CD4-positive, alpha-beta memory T cell (primary cell): ENCODE measurements around the gene DUSP8. TPM values are rescaled to one million over a fixed set of nuclear protein-coding genes. Genes with fewer than 3 reads are reported as not detected.
"Not testable (repeated sequence)": the region's sequence is repeated elsewhere in the genome, so short reads cannot be mapped to it uniquely, and the experiment has no call there.

Source experiments
- CTCF ChIA-PET: fragments of 350-600 bp; sonication (Branson Sonifier 250); formaldehyde crosslinking; loops from one replicate; lab custom pipeline; 2021; ENCODE audit warnings: inconsistent platforms; ENCODE audit not compliant: partially characterized antibody; lab: Charles Lee
- POLR2A ChIA-PET: fragments of 350-600 bp; sonication (Branson Sonifier 250); formaldehyde crosslinking; loops from one replicate; lab custom pipeline; 2021; ENCODE audit not compliant: partially characterized antibody; lab: Charles Lee
- DNase-seq, 5 donors: peaks; one replicate each; pipeline versions ENCODE4 v3.0.0 to v3.0.0-alpha.2; 2020 to 2022; ENCODE audit warnings: mixed read lengths in 1 of 5
- H3K27ac ChIP-seq: one replicate; pipeline ENCODE4 v1.7.0; 2013; ENCODE audit warnings: low read depth, low read length
- H3K27me3 ChIP-seq: 2 replicates; pipeline ENCODE4 v1.7.0; 2013; ENCODE audit warnings: mild to moderate bottlenecking, low read length, moderate library complexity; ENCODE audit not compliant: insufficient read depth
- H3K36me3 ChIP-seq: 2 replicates; pipeline ENCODE4 v1.7.0; 2013; ENCODE audit warnings: mild to moderate bottlenecking, low read length, moderate library complexity; ENCODE audit not compliant: insufficient read depth
- H3K4me1 ChIP-seq: 2 replicates; pipeline ENCODE4 v1.7.0; 2013; ENCODE audit warnings: mild to moderate bottlenecking, low read length, moderate library complexity; ENCODE audit not compliant: insufficient read depth
- H3K4me3 ChIP-seq, 2 donors: one replicate each; pipeline ENCODE4 v1.7.0; 2013; ENCODE audit warnings: low read length in 2 of 2, mild to moderate bottlenecking in 1 of 2
- H3K9me3 ChIP-seq, 2 donors: one replicate each; pipeline ENCODE4 v1.7.0; 2013; ENCODE audit warnings: low read length in 2 of 2, control low read depth in 1 of 2; ENCODE audit not compliant: control insufficient read depth in 1 of 2
- H3K27ac Mint-ChIP-seq, 7 donors: one replicate each; pipeline ENCODE4 v1.8.0; 2020 to 2021; ENCODE audit warnings: mixed read lengths in 7 of 7, mild to moderate bottlenecking in 6 of 7, inconsistent platforms in 3 of 7, moderate library complexity in 3 of 7
- H3K27me3 Mint-ChIP-seq, 2 donors: one replicate each; pipeline ENCODE4 v1.8.0; 2020 to 2021; ENCODE audit warnings: mixed read lengths in 2 of 2
- H3K36me3 Mint-ChIP-seq, 2 donors: one replicate each; pipeline ENCODE4 v1.8.0; 2020 to 2021; ENCODE audit warnings: mixed read lengths in 2 of 2, inconsistent platforms in 1 of 2, mild to moderate bottlenecking in 1 of 2
- H3K4me1 Mint-ChIP-seq, 4 donors: one replicate each; pipeline ENCODE4 v1.8.0; 2020 to 2021; ENCODE audit warnings: mixed read lengths in 4 of 4, mild to moderate bottlenecking in 1 of 4
- H3K4me3 Mint-ChIP-seq, 8 donors: one replicate each; pipeline ENCODE4 v1.8.0; 2020 to 2021; ENCODE audit warnings: mixed read lengths in 8 of 8, mild to moderate bottlenecking in 7 of 8, moderate library complexity in 6 of 8, inconsistent platforms in 3 of 8
- H3K9me3 Mint-ChIP-seq, 8 donors: one replicate each; pipeline ENCODE4 v1.8.0; 2020 to 2021; ENCODE audit warnings: mixed read lengths in 8 of 8, mild to moderate bottlenecking in 5 of 8, inconsistent platforms in 3 of 8, moderate library complexity in 1 of 8
- intact Hi-C: fragments of 100-400 bp; cut with micrococcal nuclease; formaldehyde crosslinking; loops from one replicate; pipeline ENCODE4 v1.15.1; 2023
- polyA plus RNA-seq, 2 donors: library from polyadenylated mRNA; unstranded; fragments of 300-500 nt; fragmentation: Illumina TruSeq; gene quantifications; one replicate each; pipeline ENCODE4 v1.2.3, GENCODE V29; 2021
- total RNA-seq, 2 experiments: library from RNA; stranded (reverse); gene quantifications; one replicate each; pipeline ENCODE4 v1.2.3, GENCODE V29; 2021

The DUSP8 gene
- total and polyA plus RNA-seq, 4 experiments from 2014 or later, result 1.5 to 5.8 (median 5.8) TPM; not detected in 1

DNA sequence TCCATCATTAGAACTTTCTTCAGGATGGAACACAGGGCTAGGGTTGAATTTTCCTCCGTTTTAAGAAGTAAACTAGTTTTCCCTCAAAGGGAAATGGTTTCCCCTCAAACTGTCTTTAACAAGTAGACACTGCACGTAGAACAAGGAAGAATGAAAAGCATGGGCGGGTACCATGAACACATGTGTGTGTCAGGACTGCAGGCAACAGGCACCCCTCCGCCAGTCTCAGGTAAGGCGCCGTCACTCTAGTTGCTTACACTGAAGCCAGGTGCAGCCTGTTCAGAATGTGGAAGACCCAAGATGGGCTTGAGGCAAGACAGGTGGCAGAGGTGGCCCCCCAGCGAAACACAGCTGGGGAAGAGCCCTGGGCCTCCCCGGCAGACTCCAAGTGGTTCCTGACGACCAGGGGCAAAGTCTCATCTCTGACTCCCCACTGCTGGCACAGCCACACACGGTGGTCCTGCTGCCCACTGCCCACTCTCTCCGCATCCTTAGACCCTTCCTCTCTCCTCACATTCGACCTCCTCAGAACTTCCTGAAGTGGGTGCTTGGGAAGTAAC lies 60.1 kb downstream of the DUSP8 start:
- Histone ChIP-seq H3K36me3 (no peaks in the 10 kb centered on the region), H3K27me3 (no peaks in the 10 kb centered on the region), H3K4me3 (no peak overlapping the region), H3K4me1 (peaks cover 40% of the 10 kb centered on the region), H3K9me3 (no peaks in the 10 kb centered on the region), H3K27ac (no peak overlapping the region)
- H3K4me1 Mint-ChIP-seq, result peaks cover 34 to 79% (median 57%) of the 10 kb centered on the region in 4 donors
- ChIA-PET POLR2A (no interaction called here), CTCF (no interaction called here)
- H3K36me3 Mint-ChIP-seq, result peaks cover 5 to 20% of the 10 kb centered on the region in 2 donors
- H3K9me3 Mint-ChIP-seq, result peaks cover 0 to 1% (median 0%) of the 10 kb centered on the region in 8 donors
- H3K27me3 Mint-ChIP-seq, result no peaks in the 10 kb centered on the region
- no peak overlapping the region for H3K4me3 Mint-ChIP-seq
- intact Hi-C loops, result no loop called here
- peak overlapping the region in 4 of 7 donors; percentile 11 to 72 (median 46) for H3K27ac Mint-ChIP-seq
- DNase-seq, result no peak

DNA sequence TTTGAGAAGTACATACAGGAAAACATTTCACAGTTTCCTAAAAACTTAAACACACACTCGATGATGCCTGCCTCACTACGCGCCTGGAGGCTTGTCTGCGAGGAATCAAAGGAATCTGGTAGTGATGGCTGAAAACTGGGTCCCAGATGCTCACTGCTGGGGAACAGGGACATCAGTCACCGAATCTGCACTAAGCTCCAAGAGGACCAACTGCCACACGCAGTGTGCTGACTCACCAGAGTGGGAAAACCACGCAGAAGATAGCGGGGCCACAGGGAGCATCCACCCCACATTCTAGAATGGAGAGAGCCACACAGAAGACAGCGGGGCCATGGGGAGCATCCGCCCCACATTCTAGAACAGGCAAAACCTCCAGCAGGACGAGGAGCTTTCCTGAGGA lies 61.1 kb downstream of the DUSP8 start:
- peak overlapping the region in 2 of 7 donors; percentile 3 to 35 for H3K27ac Mint-ChIP-seq
- Histone ChIP-seq H3K4me1 (peaks cover 30% of the 10 kb centered on the region), H3K36me3 (no peaks in the 10 kb centered on the region), H3K27ac (no peak overlapping the region), H3K27me3 (no peaks in the 10 kb centered on the region), H3K9me3 (no peaks in the 10 kb centered on the region), H3K4me3 (no peak overlapping the region)
- H3K27me3 Mint-ChIP-seq, result no peaks in the 10 kb centered on the region
- peaks cover 0 to 1% (median 0%) of the 10 kb centered on the region in 8 donors for H3K9me3 Mint-ChIP-seq
- ChIA-PET POLR2A (no interaction called here), CTCF (interaction anchor here (0.9 kb wide), 1 partner anchor 308 kb away, joined by 4 read pairs; no protein-coding TSS in a partner anchor)
- intact Hi-C loops, result no loop called here
- peaks cover 5 to 15% of the 10 kb centered on the region in 2 donors for H3K36me3 Mint-ChIP-seq
- no peak for DNase-seq
- H3K4me3 Mint-ChIP-seq, result peak overlapping the region in 1 of 8 donors; percentile 12
- peaks cover 28 to 78% (median 52%) of the 10 kb centered on the region in 4 donors for H3K4me1 Mint-ChIP-seq

DNA sequence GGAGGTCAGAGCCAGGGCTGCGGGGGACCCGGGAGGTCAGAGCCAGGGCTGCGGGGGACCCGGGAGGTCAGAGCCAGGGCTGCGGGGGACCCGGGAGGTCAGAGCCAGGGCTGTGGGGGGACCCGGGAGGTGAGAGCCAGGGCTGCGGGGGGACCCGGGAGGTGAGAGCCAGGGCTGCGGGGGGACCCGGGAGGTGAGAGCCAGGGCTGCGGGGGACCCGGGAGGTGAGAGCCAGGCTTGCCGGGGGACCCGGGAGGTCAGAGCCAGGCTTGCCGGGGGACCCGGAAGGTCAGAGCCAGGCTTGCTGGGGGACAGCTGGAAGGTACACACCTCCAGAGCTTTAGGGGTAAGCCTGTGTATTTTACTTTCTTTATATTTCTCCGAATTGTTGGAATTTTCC lies 61.7 kb downstream of the DUSP8 start:
- H3K4me3 ChIP-seq, POLR2A ChIA-PET, H3K4me3 Mint-ChIP-seq, H3K9me3 ChIP-seq, intact Hi-C loops, H3K27ac ChIP-seq, H3K9me3 Mint-ChIP-seq, H3K36me3 ChIP-seq, CTCF ChIA-PET, H3K27me3 Mint-ChIP-seq, H3K27me3 ChIP-seq, DNase-seq, H3K27ac Mint-ChIP-seq: not testable (repeated sequence)
- H3K36me3 Mint-ChIP-seq, result peaks cover 5 to 15% of the 10 kb centered on the region in 2 donors
- H3K4me1 Mint-ChIP-seq, result peaks cover 27 to 72% (median 49%) of the 10 kb centered on the region in 4 donors
- H3K4me1 ChIP-seq, result peaks cover 24% of the 10 kb centered on the region

DNA sequence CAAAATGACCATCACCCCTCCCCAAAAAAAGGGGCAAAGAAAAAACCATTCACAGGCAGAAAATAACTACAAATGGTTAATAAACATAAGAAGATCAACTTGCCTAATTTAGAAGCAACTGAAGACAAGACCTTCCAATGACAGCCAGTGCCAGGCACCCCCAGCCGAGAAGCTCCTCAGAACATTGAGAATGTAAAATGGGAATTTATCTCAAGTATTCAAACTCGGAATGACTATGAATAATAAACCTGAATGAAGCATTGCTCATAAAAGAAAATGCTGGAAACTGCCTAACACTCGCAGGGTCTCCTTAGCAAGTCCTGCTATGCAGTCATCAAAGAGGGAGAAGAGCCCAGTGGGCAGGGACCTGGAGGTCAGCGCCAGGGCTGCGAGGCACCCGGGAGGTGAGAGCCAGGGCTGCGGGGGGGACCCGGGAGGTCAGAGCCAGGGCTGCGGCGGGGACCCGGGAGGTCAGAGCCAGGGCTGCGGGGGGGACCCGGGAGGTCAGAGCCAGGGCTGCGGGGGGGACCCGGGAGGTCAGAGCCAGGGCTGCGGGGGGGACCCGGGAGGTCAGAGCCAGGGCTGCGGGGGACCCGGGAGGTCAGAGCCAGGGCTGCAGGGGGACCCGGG lies 62.3 kb downstream of the DUSP8 start:
- Mint-ChIP-seq H3K9me3 (peaks cover 0 to 1% (median 0%) of the 10 kb centered on the region in 8 donors), H3K4me3 (peak overlapping the region in 4 of 8 donors; percentile 3 to 47 (median 15)), H3K27ac (peak overlapping the region in 3 of 7 donors; percentile 30 to 87 (median 43)), H3K4me1 (peaks cover 25 to 69% (median 49%) of the 10 kb centered on the region in 4 donors), H3K27me3 (no peaks in the 10 kb centered on the region), H3K36me3 (peaks cover 5 to 15% of the 10 kb centered on the region in 2 donors)
- DNase-seq, result no peak
- POLR2A ChIA-PET, result no interaction called here
- Histone ChIP-seq H3K27me3 (no peaks in the 10 kb centered on the region), H3K9me3 (no peaks in the 10 kb centered on the region), H3K4me3 (no peak overlapping the region), H3K27ac (no peak overlapping the region), H3K4me1 (peaks cover 19% of the 10 kb centered on the region), H3K36me3 (no peaks in the 10 kb centered on the region)
- CTCF ChIA-PET, result no interaction called here
- intact Hi-C loops, result no loop called here

DNA sequence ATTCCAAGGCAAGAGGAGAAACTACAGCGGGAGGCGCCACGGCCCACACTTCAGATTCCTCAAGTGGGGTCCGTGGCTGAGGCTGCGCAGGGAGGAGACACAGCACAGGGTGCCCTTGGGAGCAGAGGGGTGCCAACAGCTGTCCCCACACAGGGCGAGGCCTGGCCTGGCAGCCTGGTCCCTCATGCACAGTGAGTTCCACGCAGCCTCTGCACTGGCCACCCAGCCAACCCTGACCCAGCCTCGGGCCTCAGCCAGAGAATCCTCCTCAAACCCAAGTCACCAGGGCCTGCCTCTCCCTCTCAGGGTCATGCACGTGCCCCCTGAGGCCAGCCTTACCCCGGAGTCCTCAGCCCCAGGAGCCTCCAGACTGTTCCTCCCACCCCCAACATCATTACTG lies 63.1 kb downstream of the DUSP8 start:
- no peak overlapping the region for H3K4me3 ChIP-seq
- H3K4me3 Mint-ChIP-seq, result peak overlapping the region in 1 of 8 donors; percentile 23
- peaks cover 14% of the 10 kb centered on the region for H3K4me1 ChIP-seq
- H3K27me3 Mint-ChIP-seq, result no peaks in the 10 kb centered on the region
- no peaks in the 10 kb centered on the region for H3K36me3 ChIP-seq
- peak overlapping the region in 1 of 7 donors; percentile 43 for H3K27ac Mint-ChIP-seq
- H3K36me3 Mint-ChIP-seq, result peaks cover 5 to 11% of the 10 kb centered on the region in 2 donors
- no peaks in the 10 kb centered on the region for H3K27me3 ChIP-seq
- ChIA-PET POLR2A (no interaction called here), CTCF (no interaction called here)
- no peak overlapping the region for H3K27ac ChIP-seq
- intact Hi-C loops, result no loop called here
- no peak for DNase-seq
- H3K9me3 Mint-ChIP-seq, result peaks cover 0 to 1% (median 0%) of the 10 kb centered on the region in 8 donors
- H3K9me3 ChIP-seq, result no peaks in the 10 kb centered on the region
- peaks cover 25 to 67% (median 43%) of the 10 kb centered on the region in 4 donors for H3K4me1 Mint-ChIP-seq

DNA sequence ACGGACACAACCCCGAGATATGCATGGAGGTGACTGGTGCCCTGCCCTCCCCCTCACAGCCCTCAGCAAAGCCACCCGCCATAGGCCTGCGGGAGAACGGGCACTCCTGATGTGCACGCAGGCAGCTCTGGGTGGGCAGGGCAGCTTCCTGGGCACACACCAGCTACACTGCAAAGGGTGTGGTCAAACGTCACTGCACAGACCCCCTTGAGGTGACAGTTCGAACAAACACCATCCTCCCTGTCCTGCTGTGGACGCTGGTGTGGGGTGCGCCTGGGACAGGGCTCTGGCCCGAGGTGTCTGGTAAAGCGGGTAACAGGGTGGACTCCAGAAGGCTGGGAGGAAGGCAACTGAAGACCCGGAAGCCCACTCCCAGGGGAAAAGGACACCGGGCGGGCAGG lies 63.6 kb downstream of the DUSP8 start:
- H3K4me1 ChIP-seq, result peaks cover 13% of the 10 kb centered on the region
- peaks cover 4 to 9% of the 10 kb centered on the region in 2 donors for H3K36me3 Mint-ChIP-seq
- intact Hi-C loops, result no loop called here
- no peaks in the 10 kb centered on the region for H3K36me3 ChIP-seq
- ChIA-PET POLR2A (no interaction called here), CTCF (no interaction called here)
- H3K4me3 Mint-ChIP-seq, result no peak overlapping the region
- no peak overlapping the region for H3K27ac ChIP-seq
- H3K27me3 Mint-ChIP-seq, result no peaks in the 10 kb centered on the region
- H3K4me3 ChIP-seq, result no peak overlapping the region
- peak overlapping the region in 1 of 7 donors; percentile 56 for H3K27ac Mint-ChIP-seq
- peaks cover 0 to 1% (median 0%) of the 10 kb centered on the region in 8 donors for H3K9me3 Mint-ChIP-seq
- no peaks in the 10 kb centered on the region for H3K9me3 ChIP-seq
- DNase-seq, result no peak
- no peaks in the 10 kb centered on the region for H3K27me3 ChIP-seq
- H3K4me1 Mint-ChIP-seq, result peaks cover 23 to 68% (median 41%) of the 10 kb centered on the region in 4 donors

DNA sequence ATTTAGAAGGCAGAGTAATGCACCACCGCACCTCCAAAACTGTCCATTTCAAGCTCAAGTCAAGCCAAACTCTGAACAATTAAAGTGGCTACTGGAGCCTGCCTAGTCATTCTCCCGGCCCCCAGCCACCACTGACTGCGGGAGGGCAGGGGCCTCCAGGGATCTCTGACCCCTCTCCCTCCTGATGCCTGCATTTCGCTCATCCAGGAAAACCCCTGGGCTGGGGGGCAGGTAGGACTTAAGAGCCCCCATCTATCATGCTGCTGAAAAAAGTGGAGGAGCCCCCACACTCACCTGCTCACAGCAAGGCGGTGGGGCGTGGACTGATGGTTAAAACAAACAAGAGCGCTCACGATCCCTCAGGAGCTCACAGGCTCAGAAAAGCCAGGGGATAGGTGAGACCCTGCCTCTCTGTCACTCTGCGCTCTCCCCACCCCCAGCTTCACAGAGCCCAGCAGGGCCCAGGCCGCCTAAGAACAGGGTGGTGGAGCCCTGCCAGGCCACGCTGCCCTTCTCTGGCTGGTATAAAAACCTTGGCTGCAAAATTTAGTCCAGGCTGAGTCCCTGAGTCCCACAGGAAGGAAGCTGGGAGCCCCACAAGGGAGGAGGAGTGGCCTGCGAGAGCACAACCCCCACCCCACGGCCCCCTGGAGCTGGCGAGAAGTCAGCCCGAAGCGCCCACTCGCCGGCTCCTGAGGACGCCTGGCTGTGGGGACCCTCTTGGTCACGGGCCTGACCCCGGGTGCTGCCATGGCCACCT lies 64.5 kb downstream of the DUSP8 start:
- H3K4me3 ChIP-seq, result no peak overlapping the region
- POLR2A ChIA-PET, result no interaction called here
- no peak for DNase-seq
- H3K27me3 ChIP-seq, result no peaks in the 10 kb centered on the region
- intact Hi-C loops, result no loop called here
- H3K27ac ChIP-seq, result no peak overlapping the region
- no peaks in the 10 kb centered on the region for H3K36me3 ChIP-seq
- Mint-ChIP-seq H3K27ac (peak overlapping the region in 1 of 7 donors; percentile 48), H3K36me3 (peaks cover 0 to 7% of the 10 kb centered on the region in 2 donors), H3K4me3 (no peak overlapping the region), H3K9me3 (peaks cover 0 to 1% (median 0%) of the 10 kb centered on the region in 8 donors), H3K27me3 (no peaks in the 10 kb centered on the region), H3K4me1 (peaks cover 19 to 66% (median 35%) of the 10 kb centered on the region in 4 donors)
- peaks cover 13% of the 10 kb centered on the region for H3K4me1 ChIP-seq
- CTCF ChIA-PET, result no interaction called here
- no peaks in the 10 kb centered on the region for H3K9me3 ChIP-seq
